Esophagus mucosa (tissue), 1 donor: ENCODE data around the gene TGM6. TPM values are rescaled to one million over a fixed set of nuclear protein-coding genes. Genes with fewer than 3 reads are reported as not detected.
"Not testable (repeated sequence)": the region's sequence is repeated elsewhere in the genome, so short reads cannot be mapped to it uniquely, and the experiment has no call there.

Source experiments
- ATAC-seq: fragments of 200-7000 bp; cut with Tn5 transposase; one replicate; pipeline ENCODE4 v1.9.1; 2020
- total RNA-seq: library from RNA; stranded (reverse); gene quantifications from one replicate; pipeline ENCODE4 v1.2.4, GENCODE V29; 2023
- donor health status: DM: yes; HTN: yes; CAD: no.

Gene TGM6
- total RNA-seq, 1 donor from 2014 or later, result not detected

GRCh38 chr20:2400290-2400689 is 19.6 kb downstream of the TGM6 start:
- ATAC-seq, result no peak

GRCh38 chr20:2401527-2401926 is 20.8 kb downstream of the TGM6 start:
- ATAC-seq, result no peak

GRCh38 chr20:2402271-2402980 is 21.7 kb downstream of the TGM6 start:
- peak; percentile 62 for ATAC-seq

GRCh38 chr20:2403291-2404052 is 22.8 kb downstream of the TGM6 start:
- ATAC-seq, result no peak

GRCh38 chr20:2405693-2406065 is 25.0 kb downstream of the TGM6 start:
- no peak for ATAC-seq

- not testable (repeated sequence) for ATAC-seq
Observed at GRCh38 chr20:2407355-2407754, 26.7 kb downstream of the TGM6 start.

- ATAC-seq, result no peak
Observed at GRCh38 chr20:2408111-2408510, 27.4 kb downstream of the TGM6 start.

GRCh38 chr20:2416541-2417212 is 36.0 kb downstream of the TGM6 start:
- ATAC-seq, result no peak

- ATAC-seq, result no peak
Observed at GRCh38 chr20:2417213-2417541, 36.5 kb downstream of the TGM6 start.

GRCh38 chr20:2418388-2418787 is 37.7 kb downstream of the TGM6 start:
- ATAC-seq, result no peak

- ATAC-seq, result no peak
Observed at GRCh38 chr20:2420510-2420909, 39.8 kb downstream of the TGM6 start.

- no peak for ATAC-seq
Observed at GRCh38 chr20:2421247-2421646, 40.5 kb downstream of the TGM6 start.

- ATAC-seq, result no peak
Observed at GRCh38 chr20:2429051-2429450, 48.4 kb downstream of the TGM6 start.

GRCh38 chr20:2430538-2430937 is 49.8 kb downstream of the TGM6 start:
- ATAC-seq, result no peak

- no peak for ATAC-seq
Observed at GRCh38 chr20:2431185-2431584, 50.5 kb downstream of the TGM6 start.

GRCh38 chr20:2446845-2447244 is 66.1 kb downstream of the TGM6 start:
- ATAC-seq, result peak; percentile 71

- no peak for ATAC-seq
Observed at GRCh38 chr20:2449386-2449785, 68.7 kb downstream of the TGM6 start.

GRCh38 chr20:2451422-2451821 is 70.7 kb downstream of the TGM6 start:
- peak; percentile 72 for ATAC-seq

GRCh38 chr20:2451939-2452732 is 71.4 kb downstream of the TGM6 start:
- ATAC-seq, result peak; percentile 88

GRCh38 chr20:2453792-2454191 is 73.1 kb downstream of the TGM6 start:
- no peak for ATAC-seq

- no peak for ATAC-seq
Observed at GRCh38 chr20:2455771-2456497, 75.2 kb downstream of the TGM6 start.

- no peak for ATAC-seq
Observed at GRCh38 chr20:2458919-2459499, 78.3 kb downstream of the TGM6 start.
